Activated CD8-positive, alpha-beta memory T cell treated with anti-CD3 and anti-CD28 coated beads for 48 hours (primary cell): ENCODE measurements around the gene TSC2.
"Not testable (repeated sequence)": the region's sequence is repeated elsewhere in the genome, so short reads cannot be mapped to it uniquely, and the experiment has no call there.

Source experiments
- DNase-seq, 3 experiments: peaks; one replicate each; pipeline ENCODE4 v3.0.0-alpha.2; 2020; ENCODE audit warnings: low read depth in 2 of 3, low spot score in 2 of 3

The TSC2 gene

DNA sequence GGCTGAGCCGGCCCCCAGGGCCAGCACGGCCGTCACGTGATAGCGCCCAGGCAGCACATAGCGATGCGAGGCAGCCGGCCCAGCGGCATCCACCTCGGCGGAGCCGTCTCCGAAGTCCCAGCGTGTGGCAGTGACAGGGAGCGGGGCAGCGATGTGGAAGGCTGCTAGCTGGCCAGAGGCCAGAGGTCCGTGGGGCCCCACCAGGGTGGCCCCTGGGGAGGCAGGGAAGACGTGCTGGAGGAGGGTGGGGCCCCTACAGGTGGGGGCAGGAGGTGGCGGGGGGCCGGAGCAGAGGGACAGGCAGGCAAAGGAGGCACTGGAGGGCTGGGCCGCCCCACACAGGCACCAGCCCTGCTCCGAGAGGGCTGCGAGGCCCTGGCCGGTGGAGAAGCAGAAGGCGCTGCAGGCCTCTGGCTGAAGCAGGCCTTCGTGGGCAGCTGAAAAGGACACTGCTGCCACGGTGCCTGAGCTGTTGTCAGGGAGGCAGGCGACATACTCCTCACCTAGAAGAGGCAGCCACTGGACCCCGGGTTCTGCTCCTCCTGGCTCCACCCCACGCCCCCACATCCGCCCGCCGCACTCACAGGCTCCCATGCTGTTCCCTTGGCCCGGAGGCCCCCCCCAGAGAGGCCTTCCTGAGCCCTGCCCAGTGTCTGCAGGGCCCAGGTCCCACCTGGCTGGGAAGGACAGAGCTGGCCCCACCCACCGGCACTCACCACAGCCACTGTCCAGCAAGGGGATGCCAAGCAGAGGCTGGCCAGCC is 70.4 kb downstream of the TSC2 start:
- DNase-seq = not testable (repeated sequence)

DNA sequence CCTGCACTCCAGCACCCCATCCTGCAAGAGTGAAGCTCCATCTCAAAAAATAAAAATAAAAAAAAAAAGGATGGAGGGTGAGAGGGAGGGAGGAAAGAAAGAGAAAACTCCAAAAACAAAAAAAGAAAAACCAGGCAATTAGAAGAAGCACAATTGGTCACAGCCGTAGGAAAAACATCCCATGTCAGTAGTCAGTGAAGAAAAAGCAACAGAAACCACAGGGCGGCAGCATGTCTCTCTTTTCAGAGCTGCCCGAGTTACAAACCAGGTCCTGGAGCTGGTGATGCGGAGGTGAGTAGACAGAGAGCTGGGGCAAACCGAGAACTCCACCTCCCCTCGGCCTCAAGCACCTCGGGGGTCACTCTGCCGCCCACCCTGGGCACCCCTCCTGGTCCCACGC is 73.5 kb downstream of the TSC2 start:
- not testable (repeated sequence) for DNase-seq

GRCh38 chr16:2121853-2122252 is 74.1 kb downstream of the TSC2 start:
- no peak for DNase-seq

DNA sequence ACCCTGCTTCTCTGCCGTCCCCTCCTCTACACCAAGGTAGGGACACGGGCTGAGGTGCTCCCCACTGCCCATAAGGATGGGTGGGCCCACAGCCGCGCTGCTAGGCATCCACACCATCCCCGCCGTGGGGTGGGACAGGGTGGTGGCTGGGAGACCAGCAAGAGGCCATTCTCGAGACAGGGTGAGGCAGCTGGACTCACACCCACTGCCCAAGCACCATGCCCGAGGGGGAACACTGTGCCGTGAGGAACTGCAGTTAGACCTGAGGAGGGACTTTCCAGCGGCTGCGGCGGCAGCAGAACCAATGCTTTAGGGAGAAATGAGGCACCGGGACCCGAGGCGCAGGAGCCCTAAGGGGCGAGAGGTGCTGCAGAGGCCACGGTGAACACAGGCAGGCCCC is 74.6 kb downstream of the TSC2 start:
- DNase-seq = no peak

- DNase-seq = not testable (repeated sequence)
These were observed 75.3 kb downstream of the TSC2 start for GRCh38 chr16:2122934-2123683.

GRCh38 chr16:2123706-2124376 is 76.1 kb downstream of the TSC2 start:
- DNase-seq = not testable (repeated sequence)

DNA sequence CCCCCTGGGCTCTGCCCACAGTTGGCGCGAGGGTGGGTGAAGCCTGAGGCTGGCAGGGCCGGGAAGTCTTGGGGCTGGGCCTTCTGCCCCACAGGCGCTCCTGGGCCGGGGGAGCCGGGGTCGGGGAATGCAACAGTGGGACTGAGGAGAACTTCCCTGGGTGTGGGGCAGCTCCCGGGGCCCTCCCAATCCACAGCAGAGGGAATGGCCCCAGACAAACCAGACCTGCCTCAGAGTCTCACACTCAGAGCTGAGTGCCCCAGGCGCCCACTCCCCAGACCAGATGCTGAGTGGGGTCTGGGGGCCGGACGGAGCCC is 76.5 kb downstream of the TSC2 start:
- not testable (repeated sequence) for DNase-seq

- DNase-seq = not testable (repeated sequence)
These were observed 77.1 kb downstream of the TSC2 start for GRCh38 chr16:2124694-2125444.

- not testable (repeated sequence) for DNase-seq
These were observed 77.8 kb downstream of the TSC2 start for GRCh38 chr16:2125609-2126008.

GRCh38 chr16:2126161-2126743 is 78.5 kb downstream of the TSC2 start:
- not testable (repeated sequence) for DNase-seq

DNA sequence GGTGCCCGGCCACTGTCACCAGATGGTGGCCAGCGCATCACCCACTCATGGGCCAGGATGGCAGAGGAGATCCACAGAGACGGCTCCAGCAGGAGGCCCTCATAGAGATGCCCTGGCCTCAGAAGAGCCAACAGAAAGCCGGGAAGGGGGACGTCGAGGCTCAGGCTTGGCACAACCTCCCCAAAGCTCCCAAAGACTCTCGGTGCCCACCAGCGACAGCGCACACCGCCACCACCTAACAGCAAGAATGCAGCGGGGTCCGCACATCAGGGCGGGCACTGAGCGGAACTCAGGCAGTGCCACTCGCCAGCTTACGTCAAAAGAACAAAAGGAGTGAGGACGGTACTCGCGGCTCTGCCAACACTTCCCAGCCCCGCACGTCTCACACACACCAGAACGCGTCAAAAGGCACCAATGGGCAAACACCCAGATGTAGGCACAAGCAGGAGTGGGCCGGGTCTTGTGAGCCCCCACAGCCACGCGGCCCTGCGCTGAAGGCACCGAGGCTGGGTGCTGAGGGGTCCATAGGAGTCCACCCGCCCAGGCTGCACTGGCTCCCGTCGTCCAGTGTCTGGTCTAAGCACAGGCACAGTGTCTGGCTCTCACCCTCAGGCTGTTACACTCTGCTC is 79.3 kb downstream of the TSC2 start:
- DNase-seq = not testable (repeated sequence)

DNA sequence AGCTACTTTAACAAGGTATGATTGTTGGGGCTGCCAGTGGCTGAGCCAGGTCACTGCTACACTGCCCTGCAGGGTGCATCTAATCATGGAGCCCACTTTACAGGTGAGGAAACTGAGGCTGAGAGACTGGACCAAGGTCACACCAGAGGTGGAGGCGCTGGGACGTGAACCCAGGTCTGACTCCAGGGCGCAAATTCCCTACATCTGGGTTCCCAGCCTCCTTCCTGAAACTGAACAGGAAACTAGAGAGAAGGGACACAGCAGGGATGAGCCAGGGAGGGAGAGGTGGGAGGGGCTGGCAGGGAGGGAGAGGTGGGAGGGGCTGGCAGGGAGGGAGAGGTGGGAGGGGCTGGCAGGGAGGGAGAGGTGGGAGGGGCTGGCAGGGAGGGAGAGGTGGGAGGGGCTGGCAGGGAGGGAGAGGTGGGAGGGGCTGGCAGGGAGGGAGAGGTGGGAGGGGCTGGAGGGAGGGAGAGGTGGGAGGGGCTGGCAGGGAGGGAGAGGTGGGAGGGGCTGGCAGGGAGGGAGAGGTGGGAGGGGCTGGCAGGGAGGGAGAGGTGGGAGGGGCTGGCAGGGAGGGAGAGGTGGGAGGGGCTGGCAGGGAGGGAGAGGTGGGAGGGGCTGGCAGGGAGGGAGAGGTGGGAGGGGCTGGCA is 80.0 kb downstream of the TSC2 start:
- DNase-seq = not testable (repeated sequence)

GRCh38 chr16:2129251-2129650 is 81.5 kb downstream of the TSC2 start:
- not testable (repeated sequence) for DNase-seq

GRCh38 chr16:2129890-2130447 is 82.2 kb downstream of the TSC2 start:
- not testable (repeated sequence) for DNase-seq

- DNase-seq = not testable (repeated sequence)
These were observed 86.0 kb downstream of the TSC2 start for GRCh38 chr16:2133797-2134196.

GRCh38 chr16:2135071-2135470 is 87.3 kb downstream of the TSC2 start:
- not testable (repeated sequence) for DNase-seq

- DNase-seq = peak; percentile 95 to 98 (median 98)
These were observed 88.1 kb downstream of the TSC2 start, which contains the start of gene PKD1 for GRCh38 chr16:2135770-2136490. PKD1 (minus strand) TSS chr16:2135898; CDS start chr16:2135689, 209 bp downstream.
